Fibroblast of lung (primary cell): ENCODE data around the gene E2F2. TPM values are rescaled to one million over a fixed set of nuclear protein-coding genes. Genes with fewer than 3 reads are reported as not detected.

Experiments
- DNase-seq, 2 donors: peaks; one replicate each; pipeline versions ENCODE4 v3.0.0 to v3.0.0-alpha.2; 2010; ENCODE audit warnings: low read depth in 2 of 2
- H2AFZ ChIP-seq: 2 replicates; pipeline ENCODE4 v1.5.1; 2012; ENCODE audit warnings: low read length, control low read depth, inconsistent platforms
- H3K27ac ChIP-seq: 2 replicates; pipeline ENCODE4 v1.5.1; 2011; ENCODE audit warnings: low read length, control low read depth; ENCODE audit not compliant: insufficient read depth
- H3K27me3 ChIP-seq: 2 replicates; pipeline ENCODE4 v1.5.1; 2011; ENCODE audit warnings: mild to moderate bottlenecking, low read length; ENCODE audit not compliant: control insufficient read depth, insufficient read depth
- H3K36me3 ChIP-seq: 2 replicates; pipeline ENCODE4 v1.5.1; 2011; ENCODE audit warnings: low read length; ENCODE audit not compliant: control insufficient read depth, insufficient read depth
- H3K4me1 ChIP-seq: 2 replicates; pipeline ENCODE4 v1.5.1; 2011; ENCODE audit warnings: low read length; ENCODE audit not compliant: control insufficient read depth, insufficient read depth; ENCODE audit errors: extremely low read depth
- H3K4me2 ChIP-seq: 2 replicates; pipeline ENCODE4 v1.5.1; 2011; ENCODE audit warnings: low read length, control low read depth; ENCODE audit not compliant: insufficient read depth; ENCODE audit errors: extremely low read depth
- H3K4me3 ChIP-seq, 4 experiments: fragments of 200-600 bp in 1 of 4; sonication (generic) in 1 of 4; replicated peaks in 1 of 4; 2 replicates each; pipeline ENCODE4 v1.5.1; 2011 to 2016; ENCODE audit warnings: low read length in 4 of 4, low read depth in 3 of 4, mild to moderate bottlenecking in 3 of 4, control low read depth in 2 of 4, inconsistent platforms in 1 of 4, mixed read lengths in 1 of 4; ENCODE audit not compliant: insufficient read depth in 1 of 4; ENCODE audit errors: control extremely low read depth in 1 of 4
- H3K79me2 ChIP-seq: 2 replicates; pipeline ENCODE4 v1.5.1; 2012; ENCODE audit warnings: mild to moderate bottlenecking, low read length, inconsistent platforms; ENCODE audit not compliant: control insufficient read depth, insufficient read depth
- H3K9ac ChIP-seq: 2 replicates; pipeline ENCODE4 v1.5.1; 2011; ENCODE audit warnings: mild to moderate bottlenecking, low read length, control low read depth; ENCODE audit not compliant: insufficient read depth
- H3K9me3 ChIP-seq: 2 replicates; pipeline ENCODE4 v1.5.1; 2012; ENCODE audit warnings: low read depth, low read length; ENCODE audit not compliant: control insufficient read depth, insufficient read depth
- H4K20me1 ChIP-seq: 2 replicates; pipeline ENCODE4 v1.5.1; 2011; ENCODE audit warnings: low read length; ENCODE audit not compliant: control insufficient read depth, insufficient read depth; ENCODE audit errors: extremely low read depth
- EZH2 ChIP-seq: IDR thresholded peaks from 2 replicates; pipeline ENCODE4 v1.5.1; 2012; ENCODE audit warnings: low read length, control low read depth, mild to moderate bottlenecking; ENCODE audit errors: missing control alignments
- polyA plus RNA-seq, 2 donors: library from polyadenylated mRNA; depleted of rRNA in 1 of 2; stranded (reverse) in 1 of 2; unstranded in 1 of 2; fragments of >200 nt; gene quantifications; 2 replicates each; pipeline ENCODE4 v1.2.1, GENCODE V29; 2011 to 2012; ENCODE audit warnings: missing spikeins in 1 of 2
- total RNA-seq: library from RNA; depleted of rRNA; stranded (reverse); fragments of >200 nt; gene quantifications from 2 replicates; pipeline ENCODE4 v1.2.1, GENCODE V29; 2014
- TF ChIP-seq, protein P1 (sequence below), 2 donors: IDR thresholded peaks in 1 of 2; conservative IDR thresholded peaks in 1 of 2; 1 replicate in 1 of 2; 2 replicates in 1 of 2; pipeline ENCODE4 v1.5.1; 2011 to 2012; ENCODE audit warnings: low read length in 2 of 2, control low read depth in 1 of 2, inconsistent platforms in 1 of 2, low read depth in 1 of 2, mild to moderate bottlenecking in 1 of 2

The E2F2 gene
- total and polyA plus RNA-seq, 2 donors (not counting 1 experiment from before 2014, with no cell fraction given), result 0.17 to 0.26 TPM

DNA sequence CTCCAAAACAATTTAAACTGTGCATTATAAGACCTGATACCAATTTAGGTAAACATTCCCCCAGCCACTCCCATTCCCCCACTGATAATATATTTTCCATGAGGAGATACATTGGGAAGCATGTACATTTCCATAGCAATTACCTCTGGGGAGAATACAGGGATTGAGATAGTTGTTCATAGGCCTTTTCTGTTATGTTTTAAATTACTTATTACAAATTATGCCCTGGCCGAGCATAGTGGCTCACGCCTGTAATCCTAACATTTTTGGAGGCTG, 51.4 kb downstream of the E2F2 start:
- Histone ChIP-seq H3K27ac (no peak overlapping the region), H3K79me2 (no peaks in the 10 kb centered on the region), H2AFZ (no peak overlapping the region), H4K20me1 (no peaks in the 10 kb centered on the region), H3K4me1 (peaks cover 17% of the 10 kb centered on the region), H3K4me2 (no peak overlapping the region), H3K9ac (no peak overlapping the region), H3K27me3 (no peaks in the 10 kb centered on the region), H3K9me3 (no peaks in the 10 kb centered on the region), H3K36me3 (no peaks in the 10 kb centered on the region), H3K4me3 (no peak overlapping the region)
- DNase-seq, result no peak
- TF ChIP-seq, protein P1, sequence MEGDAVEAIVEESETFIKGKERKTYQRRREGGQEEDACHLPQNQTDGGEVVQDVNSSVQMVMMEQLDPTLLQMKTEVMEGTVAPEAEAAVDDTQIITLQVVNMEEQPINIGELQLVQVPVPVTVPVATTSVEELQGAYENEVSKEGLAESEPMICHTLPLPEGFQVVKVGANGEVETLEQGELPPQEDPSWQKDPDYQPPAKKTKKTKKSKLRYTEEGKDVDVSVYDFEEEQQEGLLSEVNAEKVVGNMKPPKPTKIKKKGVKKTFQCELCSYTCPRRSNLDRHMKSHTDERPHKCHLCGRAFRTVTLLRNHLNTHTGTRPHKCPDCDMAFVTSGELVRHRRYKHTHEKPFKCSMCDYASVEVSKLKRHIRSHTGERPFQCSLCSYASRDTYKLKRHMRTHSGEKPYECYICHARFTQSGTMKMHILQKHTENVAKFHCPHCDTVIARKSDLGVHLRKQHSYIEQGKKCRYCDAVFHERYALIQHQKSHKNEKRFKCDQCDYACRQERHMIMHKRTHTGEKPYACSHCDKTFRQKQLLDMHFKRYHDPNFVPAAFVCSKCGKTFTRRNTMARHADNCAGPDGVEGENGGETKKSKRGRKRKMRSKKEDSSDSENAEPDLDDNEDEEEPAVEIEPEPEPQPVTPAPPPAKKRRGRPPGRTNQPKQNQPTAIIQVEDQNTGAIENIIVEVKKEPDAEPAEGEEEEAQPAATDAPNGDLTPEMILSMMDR (conservative IDR thresholded peaks at IDR 0.05 in 1 of 2, IDR thresholded peaks at IDR 0.05 in 1 of 2; ENCODE audit: low read depth in 1 of 2, low read length in 2 of 2), result no peak
- TF ChIP-seq EZH2, result no peak

DNA sequence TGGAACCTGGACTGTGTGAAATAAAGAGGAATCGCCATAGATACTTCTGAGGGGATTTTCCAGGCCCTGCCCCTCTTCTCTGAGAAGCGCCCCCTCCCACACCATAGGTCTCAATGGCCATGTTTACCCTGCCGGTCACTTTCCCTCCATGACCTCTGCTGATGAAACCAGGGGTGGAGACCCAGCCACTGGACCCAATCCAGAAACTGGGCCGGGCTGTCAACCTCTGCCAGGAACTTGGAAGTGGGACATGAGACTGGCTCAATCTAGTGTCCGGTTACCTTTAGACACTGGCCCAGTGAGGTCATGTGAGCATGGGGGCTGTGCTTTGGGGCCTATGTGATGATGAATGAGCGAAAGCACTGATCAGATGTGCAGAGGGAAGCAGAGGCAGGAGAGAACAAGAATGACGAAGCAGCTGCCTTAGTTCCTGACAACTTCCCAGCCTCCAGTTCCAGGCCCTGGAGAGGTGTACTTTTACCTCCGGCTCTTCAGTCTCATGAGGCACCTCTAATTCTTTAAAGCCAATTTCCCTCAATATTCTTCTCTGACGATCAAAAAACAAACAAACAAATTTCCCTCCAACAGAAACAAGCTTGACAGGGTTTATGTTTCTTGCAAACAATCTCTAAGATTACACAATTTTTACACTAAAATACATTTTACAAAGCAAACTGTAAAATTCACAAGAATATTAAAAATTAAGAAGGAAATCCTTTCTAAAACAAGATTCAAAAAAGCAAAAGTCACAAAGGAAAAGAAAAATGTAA, 52.0 kb downstream of the E2F2 start:
- no peak overlapping the region for H2AFZ ChIP-seq
- DNase-seq, result peak; percentile 84 to 91
- no peak overlapping the region for H3K27ac ChIP-seq
- H3K36me3 ChIP-seq, result no peaks in the 10 kb centered on the region
- no peaks in the 10 kb centered on the region for H3K79me2 ChIP-seq
- no peak overlapping the region for H3K9ac ChIP-seq
- TF ChIP-seq, protein P1 (conservative IDR thresholded peaks at IDR 0.05 in 1 of 2, IDR thresholded peaks at IDR 0.05 in 1 of 2; ENCODE audit: low read depth in 1 of 2, low read length in 2 of 2), result no peak
- no peak overlapping the region for H3K4me3 ChIP-seq
- no peaks in the 10 kb centered on the region for H3K27me3 ChIP-seq
- H3K4me2 ChIP-seq, result peak overlapping the region; percentile 32
- H4K20me1 ChIP-seq, result no peaks in the 10 kb centered on the region
- H3K4me1 ChIP-seq, result peaks cover 17% of the 10 kb centered on the region
- no peaks in the 10 kb centered on the region for H3K9me3 ChIP-seq

DNA sequence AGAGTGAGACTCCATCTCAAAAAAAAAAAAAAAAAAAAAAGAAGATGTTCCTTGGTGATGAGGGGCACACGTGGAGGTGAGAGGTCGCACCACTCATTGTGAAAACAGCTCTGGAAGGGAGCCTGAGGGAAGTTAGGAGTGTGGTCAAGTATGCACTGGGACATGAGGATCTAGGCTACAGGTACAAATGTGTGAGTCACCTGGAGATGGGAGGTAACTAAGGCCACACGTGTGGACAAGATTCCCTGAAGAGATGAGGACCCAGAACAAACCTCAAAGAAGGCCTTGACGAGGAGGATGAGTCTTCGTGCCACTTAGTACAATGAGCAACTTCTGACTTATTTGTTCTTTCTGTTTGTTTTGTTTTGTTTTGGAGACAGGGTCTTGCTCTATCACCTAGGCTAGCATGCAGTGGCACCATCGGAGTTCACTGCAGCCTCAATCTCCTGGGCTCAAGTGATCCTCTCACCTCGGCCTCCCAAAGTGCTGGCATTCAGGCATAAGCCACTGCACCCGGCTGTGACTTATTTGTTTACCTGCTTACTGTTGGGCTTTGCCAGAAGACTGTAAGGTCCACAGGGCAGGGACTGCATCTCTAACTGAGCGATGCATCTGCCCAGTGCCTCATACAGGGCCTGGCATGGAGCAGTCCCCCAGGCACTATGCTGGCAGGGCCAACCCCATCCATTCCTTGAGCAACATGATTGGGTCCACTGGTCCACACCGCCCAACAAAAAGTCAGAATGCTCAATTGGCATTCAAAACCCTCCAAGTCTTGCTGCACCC, 53.5 kb downstream of the E2F2 start:
- Histone ChIP-seq H3K4me2 (no peak overlapping the region), H3K79me2 (no peaks in the 10 kb centered on the region), H3K9me3 (no peaks in the 10 kb centered on the region), H4K20me1 (no peaks in the 10 kb centered on the region), H3K4me1 (peaks cover 22% of the 10 kb centered on the region), H3K4me3 (no peak overlapping the region), H3K27me3 (no peaks in the 10 kb centered on the region), H2AFZ (no peak overlapping the region), H3K9ac (no peak overlapping the region), H3K27ac (no peak overlapping the region), H3K36me3 (no peaks in the 10 kb centered on the region)
- TF ChIP-seq EZH2, result no peak
- TF ChIP-seq, protein P1 (conservative IDR thresholded peaks at IDR 0.05 in 1 of 2, IDR thresholded peaks at IDR 0.05 in 1 of 2; ENCODE audit: low read depth in 1 of 2, low read length in 2 of 2), result no peak
- DNase-seq, result no peak
